Activated CD4-positive, alpha-beta T cell treated with anti-CD3 and anti-CD28 coated beads, Interleukin-2, amount 10 ng/mL, durations not matched to agents 24 days and 14 days (primary cell): ENCODE data around the gene MRAP. TPM values are rescaled to one million over a fixed set of nuclear protein-coding genes. Genes with fewer than 3 reads are reported as not detected.

Experiments
- DNase-seq: peaks from one replicate; pipeline ENCODE4 v3.0.0; 2022
- H3K27ac Mint-ChIP-seq: one replicate; pipeline ENCODE4 v1.8.0; 2022; ENCODE audit warnings: mild to moderate bottlenecking, mixed read lengths
- H3K27me3 Mint-ChIP-seq: one replicate; pipeline ENCODE4 v1.8.0; 2022; ENCODE audit warnings: mixed read lengths
- H3K36me3 Mint-ChIP-seq: one replicate; pipeline ENCODE4 v1.8.0; 2022; ENCODE audit warnings: low read depth, mild to moderate bottlenecking, mixed read lengths
- H3K4me1 Mint-ChIP-seq: one replicate; pipeline ENCODE4 v1.8.0; 2021; ENCODE audit warnings: mixed read lengths
- H3K4me3 Mint-ChIP-seq: one replicate; pipeline ENCODE4 v1.8.0; 2022; ENCODE audit warnings: mild to moderate bottlenecking, moderate library complexity, mixed read lengths
- H3K9me3 Mint-ChIP-seq: one replicate; pipeline ENCODE4 v1.8.0; 2021; ENCODE audit warnings: mixed read lengths
- intact Hi-C: fragments of 100-400 bp; cut with micrococcal nuclease; formaldehyde crosslinking; loops from one replicate; pipeline ENCODE4 v1.15.1; 2023
- total RNA-seq: library from RNA; stranded (reverse); gene quantifications from 2 replicates; pipeline ENCODE4 v1.2.3, GENCODE V29; 2022

The MRAP gene
- total RNA-seq, 1 donor from 2014 or later = not detected

GRCh38 chr21:32320726-32321125 lies 22.1 kb downstream of the MRAP start:
- DNase-seq = no peak
- no peak overlapping the region for H3K27ac Mint-ChIP-seq
- no peaks in the 10 kb centered on the region for H3K4me1 Mint-ChIP-seq
- no peak overlapping the region for H3K4me3 Mint-ChIP-seq
- H3K9me3 Mint-ChIP-seq = no peaks in the 10 kb centered on the region
- intact Hi-C loops = no loop called here
- peaks cover 70% of the 10 kb centered on the region for H3K36me3 Mint-ChIP-seq
- H3K27me3 Mint-ChIP-seq = no peaks in the 10 kb centered on the region

- Mint-ChIP-seq H3K27me3 (no peaks in the 10 kb centered on the region), H3K27ac (no peak overlapping the region), H3K4me3 (no peak overlapping the region), H3K4me1 (no peaks in the 10 kb centered on the region), H3K36me3 (peaks cover 72% of the 10 kb centered on the region), H3K9me3 (no peaks in the 10 kb centered on the region)
- no peak for DNase-seq
- intact Hi-C loops = no loop called here
Measured at GRCh38 chr21:32321480-32321879, 22.8 kb downstream of the MRAP start.

GRCh38 chr21:32322103-32322502 lies 23.4 kb downstream of the MRAP start:
- intact Hi-C loops = no loop called here
- Mint-ChIP-seq H3K9me3 (no peaks in the 10 kb centered on the region), H3K27me3 (no peaks in the 10 kb centered on the region), H3K4me3 (no peak overlapping the region), H3K36me3 (peaks cover 78% of the 10 kb centered on the region), H3K4me1 (peaks cover 2% of the 10 kb centered on the region), H3K27ac (no peak overlapping the region)
- no peak for DNase-seq

- intact Hi-C loops = no loop called here
- Mint-ChIP-seq H3K4me1 (peaks cover 2% of the 10 kb centered on the region), H3K36me3 (peaks cover 79% of the 10 kb centered on the region), H3K27me3 (no peaks in the 10 kb centered on the region), H3K9me3 (no peaks in the 10 kb centered on the region), H3K27ac (no peak overlapping the region), H3K4me3 (no peak overlapping the region)
- DNase-seq = no peak
Measured at GRCh38 chr21:32322676-32323075, 24.0 kb downstream of the MRAP start.

GRCh38 chr21:32325706-32326105 lies 27.1 kb downstream of the MRAP start:
- Mint-ChIP-seq H3K4me1 (peaks cover 2% of the 10 kb centered on the region), H3K4me3 (no peak overlapping the region), H3K9me3 (no peaks in the 10 kb centered on the region), H3K27ac (no peak overlapping the region), H3K27me3 (no peaks in the 10 kb centered on the region), H3K36me3 (peaks cover 77% of the 10 kb centered on the region)
- DNase-seq = no peak
- intact Hi-C loops = no loop called here

- Mint-ChIP-seq H3K27ac (no peak overlapping the region), H3K36me3 (peaks cover 81% of the 10 kb centered on the region)
- intact Hi-C loops = no loop called here
Measured at GRCh38 chr21:32328595-32328994, 29.9 kb downstream of the MRAP start.

GRCh38 chr21:32329331-32329730 lies 30.7 kb downstream of the MRAP start:
- H3K36me3 Mint-ChIP-seq = peaks cover 82% of the 10 kb centered on the region
- no peaks in the 10 kb centered on the region for H3K9me3 Mint-ChIP-seq
- peaks cover 2% of the 10 kb centered on the region for H3K4me1 Mint-ChIP-seq
- no peak overlapping the region for H3K4me3 Mint-ChIP-seq
- no peaks in the 10 kb centered on the region for H3K27me3 Mint-ChIP-seq
- intact Hi-C loops = no loop called here
- no peak for DNase-seq
- no peak overlapping the region for H3K27ac Mint-ChIP-seq

More at GRCh38 chr21:32328595-32328994, 29.9 kb downstream of the MRAP start:
- H3K9me3 Mint-ChIP-seq = no peaks in the 10 kb centered on the region
- no peak for DNase-seq
- peaks cover 2% of the 10 kb centered on the region for H3K4me1 Mint-ChIP-seq
- no peaks in the 10 kb centered on the region for H3K27me3 Mint-ChIP-seq
- H3K4me3 Mint-ChIP-seq = no peak overlapping the region

- Mint-ChIP-seq H3K9me3 (no peaks in the 10 kb centered on the region), H3K4me3 (no peak overlapping the region), H3K4me1 (peaks cover 2% of the 10 kb centered on the region), H3K36me3 (peaks cover 80% of the 10 kb centered on the region), H3K27ac (no peak overlapping the region), H3K27me3 (no peaks in the 10 kb centered on the region)
- intact Hi-C loops = no loop called here
- no peak for DNase-seq
Measured at GRCh38 chr21:32329776-32330175, 31.1 kb downstream of the MRAP start.

GRCh38 chr21:32330784-32331311 lies 32.2 kb downstream of the MRAP start:
- Mint-ChIP-seq H3K4me1 (peaks cover 2% of the 10 kb centered on the region), H3K4me3 (no peak overlapping the region), H3K27ac (no peak overlapping the region), H3K9me3 (no peaks in the 10 kb centered on the region), H3K27me3 (no peaks in the 10 kb centered on the region), H3K36me3 (peaks cover 81% of the 10 kb centered on the region)
- intact Hi-C loops = no loop called here
- DNase-seq = no peak

- intact Hi-C loops = no loop called here
- Mint-ChIP-seq H3K4me1 (peaks cover under 1% of the 10 kb centered on the region), H3K27ac (no peak overlapping the region), H3K27me3 (no peaks in the 10 kb centered on the region), H3K9me3 (no peaks in the 10 kb centered on the region), H3K36me3 (peaks cover 81% of the 10 kb centered on the region), H3K4me3 (no peak overlapping the region)
- DNase-seq = no peak
Measured at GRCh38 chr21:32331444-32332305, 33.0 kb downstream of the MRAP start.

GRCh38 chr21:32332463-32332951 lies 33.9 kb downstream of the MRAP start:
- no peak overlapping the region for H3K27ac Mint-ChIP-seq
- H3K4me1 Mint-ChIP-seq = no peaks in the 10 kb centered on the region
- DNase-seq = no peak
- intact Hi-C loops = no loop called here
- H3K36me3 Mint-ChIP-seq = peaks cover 78% of the 10 kb centered on the region
- H3K4me3 Mint-ChIP-seq = no peak overlapping the region
- no peaks in the 10 kb centered on the region for H3K9me3 Mint-ChIP-seq
- no peaks in the 10 kb centered on the region for H3K27me3 Mint-ChIP-seq

GRCh38 chr21:32333953-32334673 lies 35.5 kb downstream of the MRAP start:
- Mint-ChIP-seq H3K27me3 (no peaks in the 10 kb centered on the region), H3K9me3 (no peaks in the 10 kb centered on the region), H3K36me3 (peaks cover 79% of the 10 kb centered on the region), H3K4me3 (no peak overlapping the region), H3K27ac (no peak overlapping the region), H3K4me1 (no peaks in the 10 kb centered on the region)
- intact Hi-C loops = no loop called here
- no peak for DNase-seq

- no peak for DNase-seq
- Mint-ChIP-seq H3K4me1 (no peaks in the 10 kb centered on the region), H3K27me3 (no peaks in the 10 kb centered on the region), H3K9me3 (no peaks in the 10 kb centered on the region), H3K4me3 (no peak overlapping the region), H3K27ac (no peak overlapping the region), H3K36me3 (peaks cover 76% of the 10 kb centered on the region)
- intact Hi-C loops = no loop called here
Measured at GRCh38 chr21:32334980-32335531, 36.4 kb downstream of the MRAP start.
